ENCODE measurements around the gene TMEM175. TPM values are rescaled to one million over a fixed set of nuclear protein-coding genes. Genes with fewer than 3 reads are reported as not detected.
"Not testable (repeated sequence)": the region's sequence is repeated elsewhere in the genome, so short reads cannot be mapped to it uniquely, and the experiment has no call there.

The TMEM175 gene
- total and polyA plus RNA-seq, 2 donors from 2014 or later: 26.0 to 31.1 TPM

GRCh38 chr4:925771-926500, 6.3 kb upstream of the TMEM175 start:
- no peak for FAIRE-seq
- no peaks in the 10 kb centered on the region for H3K36me3 ChIP-seq (ENCODE audit: control insufficient read depth in 2 of 3, insufficient read depth in 3 of 3, low read length in 3 of 3)
- no peaks in the 10 kb centered on the region for H3K9me3 ChIP-seq (ENCODE audit: control insufficient read depth in 2 of 3, insufficient read depth in 1 of 3, low read length in 3 of 3)
- TF ChIP-seq CTCF (IDR thresholded peaks at IDR 0.05; ENCODE audit: borderline replicate concordance, extremely low read depth, insufficient read depth): no peak
- no peak overlapping the region for H3K27ac ChIP-seq (ENCODE audit: low read depth in 2 of 2, low read length in 2 of 2)
- DNase-seq: peak in 1 of 5 donors; percentile 47
- no peaks in the 10 kb centered on the region for H3K27me3 ChIP-seq (ENCODE audit: control insufficient read depth, insufficient read depth, low read length)
- peaks cover 0 to 10% (median 9%) of the 10 kb centered on the region in 3 donors for H3K4me1 ChIP-seq (ENCODE audit: control insufficient read depth in 2 of 3, insufficient read depth in 2 of 3, low read depth in 1 of 3, low read length in 3 of 3)
- H3K9ac ChIP-seq (ENCODE audit: low read length in 3 of 3): no peak overlapping the region
- no peak overlapping the region for H3K4me3 ChIP-seq (ENCODE audit: low read length in 3 of 3)
- intact Hi-C loops (cut with DNase I): no loop called here

GRCh38 chr4:926538-926937, 5.7 kb upstream of the TMEM175 start:
- no peak for FAIRE-seq
- H3K4me3 ChIP-seq (ENCODE audit: low read length in 3 of 3): no peak overlapping the region
- no peak for TF ChIP-seq CTCF (IDR thresholded peaks at IDR 0.05; ENCODE audit: borderline replicate concordance, extremely low read depth, insufficient read depth)
- no peaks in the 10 kb centered on the region for H3K36me3 ChIP-seq (ENCODE audit: control insufficient read depth in 2 of 3, insufficient read depth in 3 of 3, low read length in 3 of 3)
- H3K27me3 ChIP-seq (ENCODE audit: control insufficient read depth, insufficient read depth, low read length): no peaks in the 10 kb centered on the region
- H3K9me3 ChIP-seq (ENCODE audit: control insufficient read depth in 2 of 3, insufficient read depth in 1 of 3, low read length in 3 of 3): no peaks in the 10 kb centered on the region
- DNase-seq: peak in 1 of 5 donors; percentile 48
- intact Hi-C loops (cut with DNase I): no loop called here
- H3K4me1 ChIP-seq (ENCODE audit: control insufficient read depth in 2 of 3, insufficient read depth in 2 of 3, low read depth in 1 of 3, low read length in 3 of 3): peaks cover 0 to 13% (median 12%) of the 10 kb centered on the region in 3 donors
- no peak overlapping the region for H3K27ac ChIP-seq (ENCODE audit: low read depth in 2 of 2, low read length in 2 of 2)
- H3K9ac ChIP-seq (ENCODE audit: low read length in 3 of 3): no peak overlapping the region

- intact Hi-C loops (cut with DNase I); H3K9me3 ChIP-seq (ENCODE audit: control insufficient read depth in 2 of 3, insufficient read depth in 1 of 3, low read length in 3 of 3); H3K4me3 ChIP-seq (ENCODE audit: low read length in 3 of 3); H3K27ac ChIP-seq (ENCODE audit: low read depth in 2 of 2, low read length in 2 of 2); H3K27me3 ChIP-seq (ENCODE audit: control insufficient read depth, insufficient read depth, low read length); H3K36me3 ChIP-seq (ENCODE audit: control insufficient read depth in 2 of 3, insufficient read depth in 3 of 3, low read length in 3 of 3); H3K9ac ChIP-seq (ENCODE audit: low read length in 3 of 3); FAIRE-seq: not testable (repeated sequence)
- peak in 1 of 5 donors; percentile 25 for DNase-seq
- peaks cover 0 to 13% (median 13%) of the 10 kb centered on the region in 3 donors for H3K4me1 ChIP-seq (ENCODE audit: control insufficient read depth in 2 of 3, insufficient read depth in 2 of 3, low read depth in 1 of 3, low read length in 3 of 3)
These were observed 4.7 kb upstream of the TMEM175 start for GRCh38 chr4:927566-927965.

GRCh38 chr4:929096-929765, 3.0 kb upstream of the TMEM175 start:
- Histone ChIP-seq H3K4me1 (ENCODE audit: control insufficient read depth in 2 of 3, insufficient read depth in 2 of 3, low read depth in 1 of 3, low read length in 3 of 3) (peaks cover 0 to 18% (median 16%) of the 10 kb centered on the region in 3 donors), H3K9ac (ENCODE audit: low read length in 3 of 3) (no peak overlapping the region)

More at GRCh38 chr4:929096-929765, 3.0 kb upstream of the TMEM175 start:
- intact Hi-C loops (cut with DNase I): no loop called here
- Histone ChIP-seq H3K36me3 (ENCODE audit: control insufficient read depth in 2 of 3, insufficient read depth in 3 of 3, low read length in 3 of 3) (no peaks in the 10 kb centered on the region), H3K27me3 (ENCODE audit: control insufficient read depth, insufficient read depth, low read length) (no peaks in the 10 kb centered on the region), H3K4me3 (ENCODE audit: low read length in 3 of 3) (no peak overlapping the region), H3K9me3 (ENCODE audit: control insufficient read depth in 2 of 3, insufficient read depth in 1 of 3, low read length in 3 of 3) (no peaks in the 10 kb centered on the region), H3K27ac (ENCODE audit: low read depth in 2 of 2, low read length in 2 of 2) (no peak overlapping the region)
- TF ChIP-seq CTCF (IDR thresholded peaks at IDR 0.05; ENCODE audit: borderline replicate concordance, extremely low read depth, insufficient read depth): no peak
- FAIRE-seq (no peak), DNase-seq (peak in 1 of 5 donors; percentile 37)

All from kidney (tissue), 14 donors.